ENCODE data around the gene DENND1A. TPM values are rescaled to one million over a fixed set of nuclear protein-coding genes. Genes with fewer than 3 reads are reported as not detected.

Gene DENND1A
- total and polyA plus RNA-seq, 4 donors: 13.4 to 30.5 (median 28.3) TPM

- Histone ChIP-seq H3K4me1 (ENCODE audit: control insufficient read depth, insufficient read depth, low read length) (peaks cover 87% of the 10 kb centered on the region), H3K27ac (ENCODE audit: low read depth, low read length) (peak overlapping the region; percentile 74), H3K27me3 (ENCODE audit: control insufficient read depth, insufficient read depth, low read length) (no peaks in the 10 kb centered on the region), H3K4me3 (ENCODE audit: low read depth, low read length) (no peak overlapping the region), H3K9me3 (ENCODE audit: control insufficient read depth, insufficient read depth, low read length) (no peaks in the 10 kb centered on the region), H3K36me3 (ENCODE audit: control insufficient read depth, insufficient read depth, low read length) (peaks cover 17% of the 10 kb centered on the region)
- DNase-seq (ENCODE audit: low read depth in 4 of 6, low spot score in 6 of 6): no peak
- no CpG with 5 or more reads among the region's 2 CpGs for WGBS (ENCODE audit: insufficient coverage)
Measured at GRCh38 chr9:123359106-123359505, 570.8 kb downstream of the DENND1A start.

- H3K4me3 ChIP-seq (ENCODE audit: low read depth, low read length): no peak overlapping the region
- H3K27ac ChIP-seq (ENCODE audit: low read depth, low read length): peak overlapping the region; percentile 74
- H3K4me1 ChIP-seq (ENCODE audit: control insufficient read depth, insufficient read depth, low read length): peaks cover 83% of the 10 kb centered on the region
- H3K36me3 ChIP-seq (ENCODE audit: control insufficient read depth, insufficient read depth, low read length): peaks cover 10% of the 10 kb centered on the region
- WGBS (ENCODE audit: insufficient coverage): 35% methylated on average over 9 of the region's 10 CpGs
- H3K9me3 ChIP-seq (ENCODE audit: control insufficient read depth, insufficient read depth, low read length): no peaks in the 10 kb centered on the region
- peak in 2 of 6 donors; percentile 90 for DNase-seq (ENCODE audit: low read depth in 4 of 6, low spot score in 6 of 6)
- H3K27me3 ChIP-seq (ENCODE audit: control insufficient read depth, insufficient read depth, low read length): no peaks in the 10 kb centered on the region
Measured at GRCh38 chr9:123358181-123358905, 571.6 kb downstream of the DENND1A start.

GRCh38 chr9:123357743-123358059, 572.2 kb downstream of the DENND1A start:
- Histone ChIP-seq H3K4me3 (ENCODE audit: low read depth, low read length) (no peak overlapping the region), H3K36me3 (ENCODE audit: control insufficient read depth, insufficient read depth, low read length) (peaks cover 4% of the 10 kb centered on the region), H3K4me1 (ENCODE audit: control insufficient read depth, insufficient read depth, low read length) (peaks cover 83% of the 10 kb centered on the region), H3K27me3 (ENCODE audit: control insufficient read depth, insufficient read depth, low read length) (no peaks in the 10 kb centered on the region), H3K9me3 (ENCODE audit: control insufficient read depth, insufficient read depth, low read length) (no peaks in the 10 kb centered on the region), H3K27ac (ENCODE audit: low read depth, low read length) (peak overlapping the region; percentile 74)
- DNase-seq (ENCODE audit: low read depth in 4 of 6, low spot score in 6 of 6): no peak
- 40% methylated on average over 1 of the region's 2 CpGs for WGBS (ENCODE audit: insufficient coverage)

- H3K36me3 ChIP-seq (ENCODE audit: control insufficient read depth, insufficient read depth, low read length): peaks cover 3% of the 10 kb centered on the region
- H3K27ac ChIP-seq (ENCODE audit: low read depth, low read length): peak overlapping the region; percentile 74
- peaks cover 80% of the 10 kb centered on the region for H3K4me1 ChIP-seq (ENCODE audit: control insufficient read depth, insufficient read depth, low read length)
- peak in 2 of 6 donors; percentile 82 to 88 for DNase-seq (ENCODE audit: low read depth in 4 of 6, low spot score in 6 of 6)
- H3K4me3 ChIP-seq (ENCODE audit: low read depth, low read length): peak overlapping the region; percentile 35
- H3K9me3 ChIP-seq (ENCODE audit: control insufficient read depth, insufficient read depth, low read length): no peaks in the 10 kb centered on the region
- WGBS (ENCODE audit: insufficient coverage): 16% methylated on average over 13 of the region's 19 CpGs
- H3K27me3 ChIP-seq (ENCODE audit: control insufficient read depth, insufficient read depth, low read length): no peaks in the 10 kb centered on the region
Measured at GRCh38 chr9:123356851-123357742, 572.8 kb downstream of the DENND1A start.

- Histone ChIP-seq H3K4me3 (ENCODE audit: low read depth, low read length) (peak within 1 kb of the TSS; percentile 35), H3K27me3 (ENCODE audit: control insufficient read depth, insufficient read depth, low read length) (no peaks in the 10 kb centered on the region), H3K27ac (ENCODE audit: low read depth, low read length) (peak within 1 kb of the TSS; percentile 74)
Measured at GRCh38 chr9:123355761-123356431, 574.0 kb downstream of the DENND1A start, which contains the start of gene CRB2. TSS of gene CRB2 (plus strand) at chr9:123356197. CDS start at chr9:123356261, 64 bp downstream.

GRCh38 chr9:123354806-123355508, 575.0 kb downstream of the DENND1A start:
- peak in 2 of 6 donors; percentile 46 to 55 for DNase-seq (ENCODE audit: low read depth in 4 of 6, low spot score in 6 of 6)
- Histone ChIP-seq H3K4me1 (ENCODE audit: control insufficient read depth, insufficient read depth, low read length) (peaks cover 73% of the 10 kb centered on the region), H3K9me3 (ENCODE audit: control insufficient read depth, insufficient read depth, low read length) (no peaks in the 10 kb centered on the region), H3K27ac (ENCODE audit: low read depth, low read length) (peak overlapping the region; percentile 64), H3K27me3 (ENCODE audit: control insufficient read depth, insufficient read depth, low read length) (no peaks in the 10 kb centered on the region), H3K4me3 (ENCODE audit: low read depth, low read length) (no peak overlapping the region), H3K36me3 (ENCODE audit: control insufficient read depth, insufficient read depth, low read length) (no peaks in the 10 kb centered on the region)
- WGBS (ENCODE audit: insufficient coverage): 21% methylated on average over 9 of the region's 9 CpGs

More at GRCh38 chr9:123355761-123356431, 574.0 kb downstream of the DENND1A start, which contains the start of gene CRB2:
- WGBS (ENCODE audit: insufficient coverage): 33% methylated on average over 14 of the region's 17 CpGs
- Histone ChIP-seq H3K4me1 (ENCODE audit: control insufficient read depth, insufficient read depth, low read length) (peaks cover 74% of the 10 kb centered on the region), H3K9me3 (ENCODE audit: control insufficient read depth, insufficient read depth, low read length) (no peaks in the 10 kb centered on the region), H3K36me3 (ENCODE audit: control insufficient read depth, insufficient read depth, low read length) (peaks cover 3% of the 10 kb centered on the region)
- DNase-seq (ENCODE audit: low read depth in 4 of 6, low spot score in 6 of 6): peak in 2 of 6 donors; percentile 52 to 73

- Histone ChIP-seq H3K27me3 (ENCODE audit: control insufficient read depth, insufficient read depth, low read length) (no peaks in the 10 kb centered on the region), H3K9me3 (ENCODE audit: control insufficient read depth, insufficient read depth, low read length) (no peaks in the 10 kb centered on the region), H3K36me3 (ENCODE audit: control insufficient read depth, insufficient read depth, low read length) (no peaks in the 10 kb centered on the region), H3K4me3 (ENCODE audit: low read depth, low read length) (no peak overlapping the region), H3K27ac (ENCODE audit: low read depth, low read length) (no peak overlapping the region), H3K4me1 (ENCODE audit: control insufficient read depth, insufficient read depth, low read length) (peaks cover 70% of the 10 kb centered on the region)
- 24% methylated on average over 20 of the region's 20 CpGs for WGBS (ENCODE audit: insufficient coverage)
- DNase-seq (ENCODE audit: low read depth in 4 of 6, low spot score in 6 of 6): peak in 2 of 6 donors; percentile 82 to 84
Measured at GRCh38 chr9:123353984-123354591, 575.8 kb downstream of the DENND1A start.

GRCh38 chr9:123353041-123353440, 576.9 kb downstream of the DENND1A start:
- WGBS (ENCODE audit: insufficient coverage): 100% methylated on average over 1 of the region's 4 CpGs
- H3K27me3 ChIP-seq (ENCODE audit: control insufficient read depth, insufficient read depth, low read length): no peaks in the 10 kb centered on the region
- H3K9me3 ChIP-seq (ENCODE audit: control insufficient read depth, insufficient read depth, low read length): no peaks in the 10 kb centered on the region
- H3K36me3 ChIP-seq (ENCODE audit: control insufficient read depth, insufficient read depth, low read length): no peaks in the 10 kb centered on the region
- DNase-seq (ENCODE audit: low read depth in 4 of 6, low spot score in 6 of 6): no peak
- H3K4me3 ChIP-seq (ENCODE audit: low read depth, low read length): no peak overlapping the region
- no peak overlapping the region for H3K27ac ChIP-seq (ENCODE audit: low read depth, low read length)
- peaks cover 60% of the 10 kb centered on the region for H3K4me1 ChIP-seq (ENCODE audit: control insufficient read depth, insufficient read depth, low read length)

Measured in spinal cord (tissue), 10 donors.